C4-2B (cell line): ENCODE data around the gene C11orf71.

Experiments used
- CTCF ChIP-seq: fragments of 450-650 bp; conservative IDR thresholded peaks from 2 replicates; pipeline ENCODE4 v1.5.1; 2017; ENCODE audit warnings: mild to moderate bottlenecking
- ZFX ChIP-seq: fragments of 450-650 bp; IDR thresholded peaks from 2 replicates; pipeline ENCODE4 v1.6.1; 2017

DNA sequence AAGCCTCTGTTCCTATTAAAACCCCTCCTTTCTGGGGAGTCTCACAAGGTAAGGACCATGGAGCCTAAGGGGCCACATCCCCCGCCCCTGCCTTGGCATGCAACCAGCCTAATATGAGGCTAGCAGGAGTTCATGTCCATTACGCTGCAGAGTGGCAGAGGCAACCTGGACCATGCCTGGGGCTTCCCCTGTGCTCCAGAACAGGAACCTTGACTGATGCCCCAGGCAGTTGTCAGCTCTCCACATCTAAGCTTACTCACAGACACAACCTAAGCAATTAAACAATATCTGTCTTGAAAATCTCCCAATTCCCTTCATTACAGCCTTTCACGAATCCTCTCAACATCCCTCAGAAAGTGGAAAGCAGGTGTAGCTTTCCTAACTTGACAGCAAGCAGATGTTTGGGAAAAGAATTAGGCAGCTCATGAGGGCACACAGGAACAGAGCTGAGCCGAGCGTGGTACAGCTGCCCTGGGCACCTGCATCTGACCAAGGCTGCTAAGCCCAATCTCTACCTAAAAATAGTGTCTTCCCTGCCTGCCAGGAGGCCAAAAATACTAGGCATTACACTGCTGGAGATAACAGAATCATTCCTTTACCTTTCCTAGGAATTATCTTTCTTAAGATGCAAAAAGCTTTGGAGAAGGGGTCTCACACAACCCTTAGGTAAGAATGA is 20.8 kb downstream of the C11orf71 start:
- TF ChIP-seq CTCF (no peak), ZFX (no peak)
